Panc1 (cell line): ENCODE results near the gene SPRED2.

Experiments used
- CTCF ChIP-seq: fragments of 450-650 bp; IDR thresholded peaks from 2 replicates; pipeline ENCODE4 v1.5.1; 2017; ENCODE audit warnings: mild to moderate bottlenecking
- TCF7L2 ChIP-seq: IDR thresholded peaks from 2 replicates; pipeline ENCODE4 v1.6.1; 2011; ENCODE audit warnings: mild to moderate bottlenecking, low read depth, low read length, inconsistent platforms

DNA sequence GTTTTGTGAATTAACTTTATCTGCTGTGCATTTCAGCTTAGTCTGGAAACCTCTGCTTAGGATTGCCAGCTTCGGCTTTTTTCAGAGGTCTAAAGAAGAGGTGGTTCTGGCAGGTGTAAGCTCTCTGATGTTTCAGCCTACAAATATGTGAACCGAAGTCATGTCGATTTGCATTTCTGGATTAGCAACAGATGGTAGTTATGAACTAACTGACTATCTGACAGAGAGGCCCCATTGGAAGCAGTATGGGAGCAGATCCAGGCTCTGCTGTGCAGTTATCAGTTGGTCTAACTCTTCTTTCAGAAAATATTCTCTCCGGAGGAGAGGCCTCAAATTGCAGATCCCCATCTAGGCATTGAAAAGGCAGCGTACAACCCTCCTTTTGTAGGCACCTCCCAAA, 32.7 kb upstream of the SPRED2 start:
- no peak for TF ChIP-seq TCF7L2
- TF ChIP-seq CTCF = no peak
